GM18870 (cell line): ENCODE results near the gene SPRYD3.
A peak's percentile ranks its signal among the peaks of the same experiment; 100 is the strongest.
"Not testable (repeated sequence)": the region's sequence is repeated elsewhere in the genome, so short reads cannot be mapped to it uniquely, and the experiment has no call there.

ENCODE experiments used
- ATAC-seq: cut with Tn5 transposase; IDR thresholded peaks from one replicate; pipeline ENCODE4 v1.9.1; 2021; ENCODE audit warnings: moderate library complexity; ENCODE audit not compliant: unreplicated experiment

Gene SPRYD3, protein sequence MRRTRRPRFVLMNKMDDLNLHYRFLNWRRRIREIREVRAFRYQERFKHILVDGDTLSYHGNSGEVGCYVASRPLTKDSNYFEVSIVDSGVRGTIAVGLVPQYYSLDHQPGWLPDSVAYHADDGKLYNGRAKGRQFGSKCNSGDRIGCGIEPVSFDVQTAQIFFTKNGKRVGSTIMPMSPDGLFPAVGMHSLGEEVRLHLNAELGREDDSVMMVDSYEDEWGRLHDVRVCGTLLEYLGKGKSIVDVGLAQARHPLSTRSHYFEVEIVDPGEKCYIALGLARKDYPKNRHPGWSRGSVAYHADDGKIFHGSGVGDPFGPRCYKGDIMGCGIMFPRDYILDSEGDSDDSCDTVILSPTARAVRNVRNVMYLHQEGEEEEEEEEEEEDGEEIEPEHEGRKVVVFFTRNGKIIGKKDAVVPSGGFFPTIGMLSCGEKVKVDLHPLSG

DNA sequence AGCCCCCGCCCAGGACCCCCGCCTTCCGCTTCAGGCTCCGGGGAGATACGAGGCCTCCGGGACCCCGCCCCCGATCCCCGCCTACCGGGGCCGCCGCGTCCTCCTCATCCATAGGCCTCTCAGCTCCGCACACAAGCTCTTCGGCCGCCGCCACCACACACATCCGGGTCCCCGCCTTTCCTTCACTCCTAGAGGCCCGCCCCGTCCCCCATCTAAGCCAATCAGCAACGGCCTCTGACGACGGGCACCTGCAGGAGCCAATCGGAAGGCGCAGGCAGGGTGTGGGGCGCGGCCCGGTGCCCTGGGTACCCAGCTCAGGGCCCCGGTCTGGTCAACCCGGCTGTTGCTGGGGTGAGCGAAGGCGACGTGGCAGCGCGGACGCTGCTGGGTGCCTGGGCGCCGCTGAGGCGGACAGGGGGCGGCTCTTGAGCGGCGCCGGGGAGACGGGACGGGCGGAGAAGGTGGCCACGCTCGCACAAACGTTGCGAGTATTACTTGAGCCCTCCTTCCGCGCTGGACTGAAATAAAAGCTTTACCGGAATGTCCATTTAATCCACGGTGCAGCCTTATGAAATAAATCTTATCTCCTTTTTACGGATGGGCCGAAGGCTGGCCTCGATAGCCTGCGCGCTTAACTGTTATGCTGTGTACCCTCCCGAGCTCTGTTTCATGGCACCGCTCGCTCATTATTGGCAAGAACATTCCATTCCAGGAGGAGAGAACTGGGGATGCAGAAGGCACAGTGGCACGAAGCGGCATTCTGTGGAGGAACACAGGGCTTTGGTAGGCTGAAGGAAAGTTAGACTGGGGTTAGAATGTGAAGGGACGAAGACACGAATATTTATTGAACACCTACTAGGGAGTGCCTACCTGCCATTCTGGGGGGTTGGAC, at the start of gene SPRYD3:
TSS of gene SPRYD3 (minus strand) at position 165 of the 892 bp plus-strand sequence. CDS start at position 108, 57 bp downstream.
- ATAC-seq, result peak; percentile 82

DNA sequence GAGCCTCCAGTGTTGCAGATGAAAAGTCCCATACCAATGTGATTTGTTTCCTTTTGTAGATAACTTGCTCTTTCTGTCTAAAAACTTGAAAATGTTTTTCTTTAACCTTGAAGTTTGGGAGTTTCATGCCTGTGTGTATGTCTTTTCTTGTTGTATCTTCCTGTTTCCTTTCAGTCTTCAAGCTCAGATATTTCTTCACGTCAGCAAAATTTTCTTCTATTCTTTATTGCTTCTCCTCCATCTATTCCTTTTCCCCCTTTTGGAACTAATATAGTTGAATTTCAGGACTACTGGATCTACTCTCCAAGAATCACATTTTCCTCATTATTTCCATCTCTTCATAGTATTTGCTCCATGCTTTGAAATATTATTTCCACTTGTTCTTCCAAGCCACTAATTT, 48.0 kb upstream of the SPRYD3 start:
- no peak for ATAC-seq

DNA sequence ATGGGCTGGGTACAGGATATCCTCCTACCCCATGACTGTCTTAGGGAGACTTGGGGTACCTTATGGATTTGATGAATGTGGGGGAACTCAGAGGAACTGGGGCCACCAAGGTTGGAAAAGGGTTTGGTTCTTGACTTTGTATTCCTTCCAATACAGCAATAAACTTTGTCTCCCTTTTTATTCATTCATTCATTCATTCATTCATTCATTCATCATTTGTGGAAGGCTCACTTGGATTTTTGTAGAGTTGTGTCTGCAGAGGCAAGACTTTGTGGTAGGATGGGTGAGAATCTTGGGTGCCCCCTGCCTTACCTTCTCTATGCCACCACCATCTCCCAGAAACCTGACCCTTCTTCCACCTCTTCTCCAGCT, 45.1 kb upstream of the SPRYD3 start:
- ATAC-seq, result no peak

DNA sequence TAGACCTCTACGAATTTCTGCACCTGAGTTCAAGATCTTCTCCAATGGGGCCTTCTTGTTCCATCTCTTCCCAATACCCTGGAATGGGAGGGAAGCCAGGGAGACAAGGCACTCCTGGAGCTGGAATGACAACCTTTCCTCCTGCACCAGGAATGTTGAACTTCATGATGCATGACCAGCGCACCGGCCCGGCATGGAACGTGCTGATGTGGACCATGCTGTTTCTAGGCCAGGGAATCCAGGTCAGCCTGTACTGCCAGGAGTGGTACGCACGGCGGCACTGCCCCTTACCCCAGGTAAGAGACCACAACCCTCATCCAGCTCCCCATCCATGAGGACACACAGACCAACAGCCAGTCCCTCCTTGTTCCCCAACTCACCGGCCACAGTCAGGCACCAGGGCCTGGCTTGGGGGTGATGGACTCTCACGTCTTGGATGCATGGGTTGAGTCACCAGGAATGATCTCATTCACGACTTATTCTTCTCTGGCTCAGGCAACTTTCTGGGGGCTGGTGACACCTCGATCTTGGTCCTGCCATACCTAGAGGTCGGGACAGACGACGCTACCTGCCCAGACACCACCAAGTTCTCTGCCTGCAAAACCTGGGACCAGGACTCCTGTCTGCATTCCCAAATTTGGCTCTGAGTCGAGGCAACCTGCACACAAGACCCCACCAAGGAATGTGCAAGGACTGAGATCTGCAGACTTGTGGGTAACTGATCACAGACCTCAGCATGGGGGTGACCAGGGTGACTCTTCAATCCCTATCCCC, 44.6 kb upstream of the SPRYD3 start:
- ATAC-seq, result no peak

DNA sequence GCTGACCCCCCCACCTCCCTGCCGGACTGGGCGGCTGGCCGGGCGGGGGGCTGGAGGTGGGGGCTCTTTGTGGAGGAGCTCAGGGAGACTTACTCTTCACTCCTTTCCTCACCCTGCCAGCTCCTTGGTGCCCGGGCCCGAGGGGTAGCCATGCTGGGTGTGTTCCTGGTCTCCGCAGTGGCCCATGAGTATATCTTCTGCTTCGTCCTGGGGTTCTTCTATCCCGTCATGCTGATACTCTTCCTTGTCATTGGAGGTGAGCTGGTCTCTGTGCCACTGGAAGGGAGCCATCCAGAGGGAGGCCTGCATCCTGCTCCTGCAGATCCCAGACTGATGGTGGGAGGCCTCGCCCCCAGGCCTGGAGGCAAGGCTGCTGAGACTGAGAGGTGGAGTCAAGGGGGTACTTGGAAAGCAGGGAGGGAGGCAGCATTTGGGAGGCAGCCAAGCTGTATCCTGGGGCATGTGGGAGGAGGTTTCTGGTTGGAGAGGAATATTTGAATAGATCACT, 43.8 kb upstream of the SPRYD3 start:
- ATAC-seq, result no peak

DNA sequence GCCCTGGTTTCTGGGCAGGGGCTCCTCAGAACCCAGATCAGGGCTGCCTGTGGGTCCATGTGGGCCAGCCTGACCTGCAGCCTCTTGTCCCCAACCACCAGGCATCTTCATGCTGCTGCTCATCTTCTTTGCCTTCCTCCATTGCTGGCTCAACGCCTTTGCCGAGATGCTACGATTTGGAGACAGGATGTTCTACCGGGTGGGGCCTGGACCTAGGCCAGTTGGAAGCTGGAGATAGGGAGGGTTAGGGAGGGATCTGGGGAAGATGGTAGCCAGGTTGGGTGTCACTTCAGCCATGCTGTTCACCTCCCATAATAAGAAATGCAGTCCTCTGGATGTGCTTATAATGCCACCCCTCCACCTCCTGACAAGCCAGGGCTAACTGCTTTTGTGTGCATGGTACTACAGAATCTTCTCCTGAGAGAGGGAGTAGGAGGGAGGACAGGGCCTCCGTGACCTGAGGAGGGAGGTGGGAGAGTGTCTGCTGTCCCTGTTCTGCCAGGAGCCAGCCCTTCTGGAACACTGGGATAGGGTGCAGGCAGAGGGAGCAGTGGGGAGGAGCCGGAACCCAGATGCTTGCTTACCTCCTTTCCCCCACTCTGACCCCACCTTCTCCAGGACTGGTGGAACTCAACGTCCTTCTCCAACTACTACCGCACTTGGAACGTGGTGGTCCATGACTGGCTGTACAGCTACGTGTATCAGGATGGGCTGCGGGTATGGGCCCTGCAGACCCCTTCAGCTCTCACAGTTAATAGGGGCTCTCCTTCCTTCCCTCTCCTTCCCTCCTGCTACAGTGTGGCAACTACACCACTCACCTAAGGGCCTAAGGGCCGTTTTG, 41.7 kb upstream of the SPRYD3 start:
- no peak for ATAC-seq

DNA sequence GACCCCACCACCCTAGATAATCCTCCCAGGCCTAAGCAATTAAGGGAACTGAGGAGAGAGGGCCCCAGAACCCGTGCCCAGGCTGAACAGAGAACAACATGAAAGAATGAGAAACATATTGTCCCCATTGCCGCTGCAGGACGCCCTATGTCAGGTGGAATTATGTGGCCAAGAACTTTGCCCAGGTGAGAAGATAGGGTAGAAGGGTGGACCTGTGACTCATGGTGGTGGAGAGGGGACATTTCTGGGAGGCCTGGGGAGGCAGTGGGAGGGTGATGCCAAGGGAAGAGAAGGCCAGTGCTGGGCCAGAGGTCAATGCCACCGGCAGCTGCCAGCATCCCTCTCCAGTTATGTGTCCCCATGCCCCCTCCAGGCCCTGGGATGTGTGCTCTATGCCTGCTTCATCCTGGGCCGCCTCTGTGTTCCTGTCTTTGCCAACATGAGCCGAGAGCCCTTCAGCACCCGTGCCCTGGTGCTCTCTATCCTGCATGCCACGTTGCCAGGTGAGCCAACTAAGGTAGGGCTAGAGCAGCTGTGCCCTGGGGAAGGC, 39.6 kb upstream of the SPRYD3 start:
- ATAC-seq, result no peak

DNA sequence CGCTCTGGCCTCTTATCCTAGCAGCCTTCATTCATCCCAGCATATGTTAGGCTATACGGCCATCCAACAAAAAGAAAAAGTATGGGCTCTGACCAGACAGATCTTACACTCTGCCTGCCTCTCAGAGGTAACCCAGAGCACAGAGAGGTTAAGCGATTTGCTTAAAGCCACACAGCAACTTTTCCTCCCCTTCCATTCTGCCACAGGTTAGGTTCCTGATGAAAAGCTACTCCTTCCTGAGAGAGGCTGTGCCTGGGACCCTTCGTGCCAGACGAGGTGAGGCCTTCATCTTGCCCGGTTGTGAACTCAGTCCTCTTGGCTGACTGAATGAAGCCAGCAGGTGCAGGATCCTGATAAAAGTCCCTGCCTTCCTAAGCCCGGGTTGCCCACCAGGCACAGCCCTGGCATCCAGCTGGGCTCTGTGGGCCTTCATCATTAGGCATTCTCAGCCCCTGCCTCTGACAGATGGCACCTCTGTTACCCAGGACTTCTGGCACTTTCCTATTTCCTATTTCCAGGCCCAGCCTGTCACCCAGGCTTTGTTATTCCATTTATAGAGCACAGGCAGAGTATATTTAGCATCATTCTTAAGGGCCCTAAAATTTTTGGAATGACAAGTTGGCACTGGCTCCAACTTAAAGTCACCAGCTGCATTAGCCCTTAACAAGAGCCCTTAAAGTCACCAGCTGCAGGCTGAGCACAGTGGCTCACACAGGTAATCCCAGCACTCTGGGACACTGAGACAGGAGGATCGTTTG, 36.9 kb upstream of the SPRYD3 start:
- ATAC-seq, result no peak

DNA sequence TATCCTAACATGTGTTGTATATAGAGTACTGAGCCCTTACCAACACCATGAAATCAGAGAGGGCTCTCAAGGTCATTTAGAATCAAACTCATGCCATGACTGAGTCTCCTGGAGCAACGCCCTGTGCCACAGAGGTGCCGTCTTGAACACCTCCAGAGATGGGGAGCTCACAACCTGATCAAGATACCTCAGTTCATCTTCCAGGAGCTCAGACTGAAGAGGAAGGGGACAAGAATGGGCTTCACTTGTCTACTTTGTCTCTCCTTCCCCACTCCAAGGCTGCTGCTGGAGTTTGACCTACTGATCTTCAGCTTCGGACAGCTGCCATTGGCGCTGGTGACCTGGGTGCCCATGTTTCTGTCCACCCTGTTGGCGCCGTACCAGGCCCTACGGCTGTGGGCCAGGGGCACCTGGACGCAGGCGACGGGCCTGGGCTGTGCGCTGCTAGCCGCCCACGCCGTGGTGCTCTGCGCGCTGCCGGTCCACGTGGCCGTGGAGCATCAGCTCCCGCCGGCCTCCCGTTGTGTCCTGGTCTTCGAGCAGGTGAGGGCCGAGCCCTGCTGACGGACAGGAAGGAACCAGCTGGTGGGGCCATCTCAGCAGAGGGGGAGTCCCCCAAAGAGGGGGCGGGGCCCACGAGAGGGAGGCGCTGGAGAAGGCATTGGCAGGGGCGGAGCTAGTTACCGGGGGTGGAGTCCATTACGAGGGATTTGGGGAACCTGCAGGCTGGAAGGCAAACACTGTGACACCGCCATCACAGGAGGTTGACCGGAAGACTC, 36.1 kb upstream of the SPRYD3 start:
- no peak for ATAC-seq

DNA sequence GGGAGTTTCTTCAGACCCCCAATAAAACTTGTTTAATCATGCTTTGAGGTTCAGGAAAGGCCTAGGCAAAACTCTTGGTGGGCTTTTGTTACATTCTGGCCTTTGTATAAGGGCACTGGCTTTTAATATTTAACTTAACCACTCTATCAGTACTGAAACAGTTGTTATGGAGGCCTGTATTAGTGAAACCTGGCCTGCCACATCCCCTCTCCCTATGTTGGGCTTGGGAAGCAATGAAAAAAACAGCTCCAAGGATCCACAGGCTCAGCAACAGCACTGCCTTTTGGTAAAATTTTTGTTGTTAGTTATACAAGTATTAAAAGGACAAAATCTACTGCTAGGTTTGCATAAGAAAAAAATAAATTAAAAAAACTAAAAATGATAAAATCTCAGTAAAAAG, 34.8 kb upstream of the SPRYD3 start:
- ATAC-seq, result no peak

DNA sequence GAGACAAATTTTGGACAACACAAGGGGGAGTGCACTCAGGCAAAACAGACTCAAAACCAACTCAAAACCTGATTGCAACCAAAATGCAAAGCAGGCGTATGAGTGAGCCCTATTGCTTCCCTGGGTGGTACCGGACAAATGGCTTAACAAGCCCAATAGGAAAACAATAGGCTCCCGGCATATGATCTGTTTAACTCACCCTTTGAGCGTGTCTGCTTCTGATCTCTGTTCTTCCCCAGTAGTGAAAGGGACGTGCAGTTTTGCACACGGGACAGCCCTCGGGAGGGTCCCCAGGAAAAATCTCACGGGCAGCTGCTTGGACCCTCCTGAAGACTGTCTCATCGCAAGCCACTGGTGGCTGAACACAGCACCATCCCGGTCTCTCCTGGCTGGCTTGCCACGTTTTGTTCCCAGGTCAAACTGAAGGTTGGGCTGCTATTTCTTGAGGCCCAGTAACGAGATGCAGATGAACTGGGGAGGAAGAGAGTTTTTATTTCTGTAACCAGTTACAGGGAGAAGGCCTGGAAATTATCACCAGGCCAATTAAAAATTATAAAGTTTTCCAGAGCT, 34.0 kb upstream of the SPRYD3 start:
- no peak for ATAC-seq

DNA sequence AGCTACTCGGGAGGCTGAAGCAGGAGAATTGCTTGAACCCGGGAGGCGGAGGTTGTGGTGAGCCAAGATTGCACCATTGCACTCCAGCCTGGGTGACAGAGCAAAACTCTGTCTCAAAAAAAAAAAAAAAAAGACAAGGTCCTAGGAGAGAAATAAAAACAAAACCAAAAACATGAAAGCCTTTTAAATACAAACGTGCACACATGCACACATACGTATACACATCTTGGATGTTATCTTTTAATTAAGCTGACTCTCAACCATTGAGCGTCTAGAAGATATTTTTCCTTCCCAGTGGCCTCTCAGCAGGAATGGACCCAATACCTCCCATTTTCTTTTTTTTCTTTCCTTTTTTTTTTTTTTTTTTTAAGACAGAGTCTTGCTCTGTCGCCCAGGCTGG, 33.2 kb upstream of the SPRYD3 start:
- not testable (repeated sequence) for ATAC-seq

DNA sequence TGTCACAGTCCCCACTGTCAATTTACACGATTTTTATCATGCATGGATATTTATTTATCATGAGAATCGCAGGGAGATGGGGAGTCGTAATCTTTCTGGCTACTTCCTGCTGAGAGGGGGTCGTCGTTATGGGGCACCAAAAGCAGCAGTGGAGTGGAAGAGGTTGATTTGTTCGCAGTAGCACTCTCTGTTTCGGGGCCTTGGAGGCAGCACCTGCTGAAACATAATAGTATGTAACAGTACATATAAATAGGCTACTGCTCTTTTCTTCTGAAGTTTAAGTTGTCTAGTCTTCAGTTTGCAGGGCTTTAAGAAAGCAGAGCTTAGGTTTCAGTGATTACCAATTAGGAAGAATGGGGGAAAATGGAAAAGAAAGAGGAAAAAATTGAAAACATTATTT, 27.9 kb upstream of the SPRYD3 start:
- ATAC-seq, result no peak

DNA sequence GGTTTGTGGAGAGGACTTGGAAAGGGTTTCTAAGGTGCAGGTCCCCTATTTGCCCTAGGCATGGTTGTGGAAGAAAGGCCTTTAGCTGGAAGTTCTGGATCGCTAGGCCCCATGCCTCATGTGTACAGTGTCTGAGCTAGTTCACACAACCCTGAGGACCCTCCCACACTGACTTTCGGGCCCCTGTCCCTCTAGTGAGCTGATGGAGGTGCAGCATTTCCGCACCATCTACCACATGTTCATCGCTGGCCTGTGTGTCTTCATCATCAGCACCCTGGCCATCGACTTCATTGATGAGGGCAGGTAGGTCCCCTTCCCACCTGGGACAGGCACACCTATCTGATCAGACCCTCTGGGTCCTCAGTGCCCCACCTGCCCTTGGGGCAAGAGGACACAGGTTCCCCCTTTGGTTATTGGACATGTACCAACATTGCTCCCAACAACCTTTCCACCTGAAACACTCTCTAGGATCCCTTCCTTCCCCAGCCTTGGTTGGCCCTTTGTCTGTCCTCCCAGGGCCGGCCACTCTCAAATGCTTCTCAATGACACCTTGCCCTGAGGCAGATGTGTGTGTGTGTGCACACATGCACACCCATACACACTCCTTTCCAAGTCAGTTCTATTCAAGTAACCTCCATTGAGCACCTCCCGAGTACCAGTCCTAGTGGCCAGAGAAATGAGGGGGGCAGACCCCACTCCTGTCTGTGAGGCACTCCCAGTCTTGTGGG, 26.7 kb upstream of the SPRYD3 start:
- no peak for ATAC-seq

DNA sequence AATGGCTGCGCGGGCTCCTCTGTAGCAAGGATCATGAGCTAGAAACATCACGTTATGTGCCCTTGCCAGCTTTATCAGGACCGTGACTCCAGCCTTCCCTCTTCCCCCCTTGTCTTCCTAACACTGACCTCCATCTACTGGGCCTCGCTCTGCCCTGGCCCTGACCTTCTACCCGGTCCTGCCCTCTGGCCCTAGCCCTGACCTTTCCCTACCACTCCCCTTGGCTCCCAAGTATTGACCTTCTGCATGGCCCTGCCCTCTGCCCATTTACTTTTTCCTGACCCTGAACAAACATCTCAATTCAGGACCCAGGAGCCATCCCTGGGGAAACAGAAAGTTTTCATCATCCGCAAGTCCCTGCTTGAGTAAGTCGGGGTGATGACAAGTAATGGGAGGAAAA, 26.1 kb upstream of the SPRYD3 start:
- no peak for ATAC-seq

DNA sequence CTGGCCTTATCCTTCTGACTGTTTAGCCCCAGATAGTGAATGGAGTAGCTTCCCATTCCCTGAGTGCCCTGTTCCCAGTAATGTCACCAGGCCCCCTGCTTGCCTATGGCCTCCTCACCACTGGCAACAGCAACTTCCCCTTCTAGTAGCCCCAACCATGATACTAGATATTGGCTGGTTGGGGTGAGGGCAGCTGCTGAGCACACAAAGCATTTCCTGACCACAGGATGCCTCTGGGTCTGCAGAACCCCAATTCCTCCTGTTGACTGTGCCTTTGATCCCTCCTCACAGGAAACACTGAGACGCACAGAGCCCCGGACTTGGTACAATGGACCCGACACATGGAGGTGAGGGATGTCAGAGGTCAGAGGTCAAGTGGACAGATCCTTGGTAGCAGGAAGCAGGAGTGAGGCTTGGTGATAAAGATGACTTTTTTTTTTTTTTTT, 24.7 kb upstream of the SPRYD3 start:
- no peak for ATAC-seq
